ENCODE measurements around the gene ZSWIM3. TPM values are rescaled to one million over a fixed set of nuclear protein-coding genes. Genes with fewer than 3 reads are reported as not detected.
A peak's percentile ranks its signal among the peaks of the same experiment; 100 is the strongest.
"Not testable (repeated sequence)": the region's sequence is repeated elsewhere in the genome, so short reads cannot be mapped to it uniquely, and the experiment has no call there.

The ZSWIM3 gene
- total RNA-seq, 5 donors from 2014 or later (not counting 1 experiment from before 2014, with no cell fraction given), result 1.4 to 7.5 (median 5.6) TPM

GRCh38 chr20:45828589-45828988, 28.8 kb upstream of the ZSWIM3 start:
- H3K36me3 Mint-ChIP-seq, result no peaks in the 10 kb centered on the region
- H3K9me3 Mint-ChIP-seq, result no peaks in the 10 kb centered on the region
- Histone ChIP-seq H3K27me3 (replicated peaks in 1 of 2; ENCODE audit: control insufficient read depth in 2 of 2, extremely low read depth in 1 of 2, insufficient read depth in 2 of 2, low read length in 1 of 2) (peaks cover 0 to 28% of the 10 kb centered on the region in 2 experiments), H3K4me1 (ENCODE audit: control insufficient read depth in 1 of 2, extremely low read depth in 1 of 2, insufficient read depth in 2 of 2, low read length in 2 of 2) (peaks cover 0 to 14% of the 10 kb centered on the region in 2 experiments), H3K27ac (ENCODE audit: low read length) (no peak overlapping the region), H3K4me3 (ENCODE audit: control insufficient read depth in 1 of 2, extremely low read depth in 1 of 2, low read length in 1 of 2) (no peak overlapping the region), H3K9me3 (no peaks in the 10 kb centered on the region), H3K36me3 (ENCODE audit: control insufficient read depth in 2 of 2, extremely low read depth in 1 of 2, insufficient read depth in 1 of 2, low read length in 1 of 2) (no peaks in the 10 kb centered on the region)
- no peak for DNase-seq
- H3K27me3 Mint-ChIP-seq, result peaks cover 7 to 12% of the 10 kb centered on the region in 2 donors
- ChIA-PET POLR2A (no interaction called here), CTCF (no interaction called here)
- H3K27ac Mint-ChIP-seq, result no peak overlapping the region
- ATAC-seq (replicated peaks in 1 of 4), result no peak
- no CpG with 5 or more reads among the region's 2 CpGs for WGBS (ENCODE audit: insufficient coverage)
- no peak overlapping the region for H3K4me3 Mint-ChIP-seq
- H3K4me1 Mint-ChIP-seq, result peaks cover 17 to 23% (median 21%) of the 10 kb centered on the region in 3 donors

DNA sequence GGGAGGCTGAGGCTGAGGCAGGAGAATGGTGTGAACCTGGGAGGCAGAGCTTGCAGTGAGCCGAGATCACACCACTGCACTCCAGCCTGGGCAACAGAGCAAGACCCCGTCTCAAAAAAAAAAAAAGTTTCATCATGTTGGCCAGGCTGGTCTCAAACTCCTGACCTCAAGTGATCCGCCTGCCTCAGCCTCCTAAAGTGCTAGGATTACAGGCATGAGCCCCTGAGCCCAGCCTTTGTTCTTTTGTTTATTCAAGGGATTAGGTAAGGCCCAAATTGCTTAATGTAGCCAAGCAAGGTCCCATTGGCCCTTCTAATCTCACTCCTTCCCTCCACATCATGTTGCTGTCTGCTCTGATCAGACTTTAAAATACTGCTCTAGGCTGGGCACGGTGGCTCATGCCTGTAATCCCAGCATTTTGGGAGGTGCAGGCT, 27.7 kb upstream of the ZSWIM3 start:
- CTCF ChIA-PET; H3K9me3 ChIP-seq; H3K4me3 ChIP-seq (ENCODE audit: control insufficient read depth in 1 of 2, extremely low read depth in 1 of 2, low read length in 1 of 2); H3K27me3 Mint-ChIP-seq; ATAC-seq (replicated peaks in 1 of 4); DNase-seq; H3K36me3 ChIP-seq (ENCODE audit: control insufficient read depth in 2 of 2, extremely low read depth in 1 of 2, insufficient read depth in 1 of 2, low read length in 1 of 2); H3K27ac Mint-ChIP-seq; H3K4me3 Mint-ChIP-seq; POLR2A ChIA-PET; H3K27ac ChIP-seq (ENCODE audit: low read length); H3K9me3 Mint-ChIP-seq; H3K36me3 Mint-ChIP-seq: not testable (repeated sequence)
- peaks cover 12 to 18% (median 13%) of the 10 kb centered on the region in 3 donors for H3K4me1 Mint-ChIP-seq
- WGBS (ENCODE audit: insufficient coverage), result no CpG with 5 or more reads among the region's 4 CpGs
- Histone ChIP-seq H3K4me1 (ENCODE audit: control insufficient read depth in 1 of 2, extremely low read depth in 1 of 2, insufficient read depth in 2 of 2, low read length in 2 of 2) (peaks cover 4 to 15% of the 10 kb centered on the region in 2 experiments), H3K27me3 (replicated peaks in 1 of 2; ENCODE audit: control insufficient read depth in 2 of 2, extremely low read depth in 1 of 2, insufficient read depth in 2 of 2, low read length in 1 of 2) (peaks cover 0 to 17% of the 10 kb centered on the region in 2 experiments)

GRCh38 chr20:45832619-45833018, 24.8 kb upstream of the ZSWIM3 start:
- no peaks in the 10 kb centered on the region for H3K9me3 ChIP-seq
- ChIA-PET POLR2A (no interaction called here), CTCF (interaction anchor here in 1 of 2 donors (0.6 kb wide), 1 partner anchor 37 kb away, joined by 4 read pairs; no protein-coding TSS in a partner anchor)
- H3K27me3 ChIP-seq (replicated peaks in 1 of 2; ENCODE audit: control insufficient read depth in 2 of 2, extremely low read depth in 1 of 2, insufficient read depth in 2 of 2, low read length in 1 of 2), result peaks cover 0 to 5% of the 10 kb centered on the region in 2 experiments
- Mint-ChIP-seq H3K9me3 (no peaks in the 10 kb centered on the region), H3K27me3 (no peaks in the 10 kb centered on the region), H3K4me3 (peak overlapping the region; percentile 71 to 89 (median 79)), H3K36me3 (no peaks in the 10 kb centered on the region), H3K27ac (no peak overlapping the region), H3K4me1 (peaks cover 13 to 20% (median 13%) of the 10 kb centered on the region in 3 donors)
- no peak for DNase-seq
- WGBS (ENCODE audit: insufficient coverage), result 83% methylated on average over 1 of the region's 4 CpGs
- ATAC-seq (replicated peaks in 1 of 4), result no peak
- H3K4me3 ChIP-seq (ENCODE audit: control insufficient read depth in 1 of 2, extremely low read depth in 1 of 2, low read length in 1 of 2), result no peak overlapping the region
- H3K27ac ChIP-seq (ENCODE audit: low read length), result no peak overlapping the region
- H3K36me3 ChIP-seq (ENCODE audit: control insufficient read depth in 2 of 2, extremely low read depth in 1 of 2, insufficient read depth in 1 of 2, low read length in 1 of 2), result no peaks in the 10 kb centered on the region
- peaks cover 4 to 18% of the 10 kb centered on the region in 2 experiments for H3K4me1 ChIP-seq (ENCODE audit: control insufficient read depth in 1 of 2, extremely low read depth in 1 of 2, insufficient read depth in 2 of 2, low read length in 2 of 2)

- Histone ChIP-seq H3K27me3 (replicated peaks in 1 of 2; ENCODE audit: control insufficient read depth in 2 of 2, extremely low read depth in 1 of 2, insufficient read depth in 2 of 2, low read length in 1 of 2) (peaks cover 0 to 5% of the 10 kb centered on the region in 2 experiments), H3K36me3 (ENCODE audit: control insufficient read depth in 2 of 2, extremely low read depth in 1 of 2, insufficient read depth in 1 of 2, low read length in 1 of 2) (no peaks in the 10 kb centered on the region), H3K4me3 (ENCODE audit: control insufficient read depth in 1 of 2, extremely low read depth in 1 of 2, low read length in 1 of 2) (peak within 1 kb of the TSS; percentile 67 to 72), H3K27ac (ENCODE audit: low read length) (no peak within 1 kb of the TSS), H3K4me1 (ENCODE audit: control insufficient read depth in 1 of 2, extremely low read depth in 1 of 2, insufficient read depth in 2 of 2, low read length in 2 of 2) (peaks cover 4 to 18% of the 10 kb centered on the region in 2 experiments), H3K9me3 (no peaks in the 10 kb centered on the region)
- Mint-ChIP-seq H3K36me3 (no peaks in the 10 kb centered on the region), H3K27me3 (no peaks in the 10 kb centered on the region), H3K4me3 (peak within 1 kb of the TSS; percentile 71 to 89 (median 79)), H3K27ac (peak within 1 kb of the TSS; percentile 58 to 76), H3K4me1 (peaks cover 13 to 20% (median 13%) of the 10 kb centered on the region in 3 donors), H3K9me3 (no peaks in the 10 kb centered on the region)
- POLR2A ChIA-PET, result no interaction called here
- DNase-seq (peak in 10 of 35 experiments; percentile 11 to 40 (median 24)), ATAC-seq (replicated peaks in 1 of 4) (peak; percentile 71 to 83 (median 74))
- 8% methylated on average over 28 of the region's 35 CpGs for WGBS (ENCODE audit: insufficient coverage)
- CTCF ChIA-PET, result interaction anchor here in 1 of 2 donors (0.6 kb wide), 1 partner anchor 37 kb away, joined by 4 read pairs; no protein-coding TSS in a partner anchor
These were observed 24.2 kb upstream of the ZSWIM3 start, which contains the start of gene SNX21 for GRCh38 chr20:45833030-45833882. SNX21 (plus strand) TSS chr20:45833799; CDS start chr20:45833920, 121 bp downstream.

GRCh38 chr20:45833883-45834796, 23.3 kb upstream of the ZSWIM3 start:
- H3K36me3 Mint-ChIP-seq, result no peaks in the 10 kb centered on the region
- ATAC-seq (replicated peaks in 1 of 4), result peak; percentile 73 to 77 (median 74)
- DNase-seq, result peak in 18 of 35 experiments; percentile 14 to 58 (median 34)
- Histone ChIP-seq H3K27me3 (replicated peaks in 1 of 2; ENCODE audit: control insufficient read depth in 2 of 2, extremely low read depth in 1 of 2, insufficient read depth in 2 of 2, low read length in 1 of 2) (no peaks in the 10 kb centered on the region), H3K36me3 (ENCODE audit: control insufficient read depth in 2 of 2, extremely low read depth in 1 of 2, insufficient read depth in 1 of 2, low read length in 1 of 2) (no peaks in the 10 kb centered on the region), H3K9me3 (no peaks in the 10 kb centered on the region), H3K4me1 (ENCODE audit: control insufficient read depth in 1 of 2, extremely low read depth in 1 of 2, insufficient read depth in 2 of 2, low read length in 2 of 2) (peaks cover 4 to 18% of the 10 kb centered on the region in 2 experiments), H3K4me3 (ENCODE audit: control insufficient read depth in 1 of 2, extremely low read depth in 1 of 2, low read length in 1 of 2) (peak overlapping the region; percentile 67 to 72), H3K27ac (ENCODE audit: low read length) (no peak overlapping the region)
- WGBS (ENCODE audit: insufficient coverage), result 10% methylated on average over 69 of the region's 71 CpGs
- H3K4me3 Mint-ChIP-seq, result peak overlapping the region; percentile 71 to 89 (median 79)
- POLR2A ChIA-PET, result no interaction called here
- CTCF ChIA-PET, result no interaction called here
- no peaks in the 10 kb centered on the region for H3K9me3 Mint-ChIP-seq
- H3K27ac Mint-ChIP-seq, result peak overlapping the region in 1 of 2 donors; percentile 6
- H3K27me3 Mint-ChIP-seq, result no peaks in the 10 kb centered on the region
- H3K4me1 Mint-ChIP-seq, result peaks cover 13 to 20% (median 13%) of the 10 kb centered on the region in 3 donors

DNA sequence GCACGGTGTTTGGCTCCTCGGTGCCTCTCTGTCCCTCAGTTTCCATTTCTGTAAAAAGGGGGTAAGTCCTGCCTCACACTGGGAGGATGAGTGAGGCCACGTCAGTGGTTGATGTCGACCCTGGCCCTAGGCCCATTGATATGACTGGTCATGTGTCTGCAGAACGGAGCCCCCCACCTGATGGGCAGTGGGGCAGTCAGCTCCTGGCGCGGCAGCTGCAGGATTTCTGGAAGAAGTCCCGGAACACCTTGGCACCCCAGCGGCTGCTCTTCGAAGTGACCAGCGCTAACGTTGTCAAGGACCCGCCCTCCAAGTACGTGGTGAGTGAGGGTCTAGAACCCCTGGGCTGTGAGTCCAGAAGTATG, 22.6 kb upstream of the ZSWIM3 start:
- Histone ChIP-seq H3K27ac (ENCODE audit: low read length) (no peak overlapping the region), H3K4me3 (ENCODE audit: control insufficient read depth in 1 of 2, extremely low read depth in 1 of 2, low read length in 1 of 2) (no peak overlapping the region), H3K36me3 (ENCODE audit: control insufficient read depth in 2 of 2, extremely low read depth in 1 of 2, insufficient read depth in 1 of 2, low read length in 1 of 2) (no peaks in the 10 kb centered on the region), H3K4me1 (ENCODE audit: control insufficient read depth in 1 of 2, extremely low read depth in 1 of 2, insufficient read depth in 2 of 2, low read length in 2 of 2) (peaks cover 4 to 18% of the 10 kb centered on the region in 2 experiments), H3K27me3 (replicated peaks in 1 of 2; ENCODE audit: control insufficient read depth in 2 of 2, extremely low read depth in 1 of 2, insufficient read depth in 2 of 2, low read length in 1 of 2) (no peaks in the 10 kb centered on the region), H3K9me3 (no peaks in the 10 kb centered on the region)
- DNase-seq (no peak), ATAC-seq (replicated peaks in 1 of 4) (no peak)
- no peaks in the 10 kb centered on the region for H3K27me3 Mint-ChIP-seq
- peak overlapping the region in 1 of 2 donors; percentile 6 for H3K27ac Mint-ChIP-seq
- ChIA-PET CTCF (no interaction called here), POLR2A (no interaction called here)
- peak overlapping the region; percentile 66 to 89 (median 67) for H3K4me3 Mint-ChIP-seq
- no peaks in the 10 kb centered on the region for H3K9me3 Mint-ChIP-seq
- no peaks in the 10 kb centered on the region for H3K36me3 Mint-ChIP-seq
- H3K4me1 Mint-ChIP-seq, result peaks cover 13 to 20% (median 13%) of the 10 kb centered on the region in 3 donors
- 95% methylated on average over 13 of the region's 14 CpGs for WGBS (ENCODE audit: insufficient coverage)

Measured in T-cell (primary cell).